Thoracic aorta (tissue), 2 donors: ENCODE measurements around the gene CYP3A5. TPM values are rescaled to one million over a fixed set of nuclear protein-coding genes. Genes with fewer than 3 reads are reported as not detected.

Experiments used
- ATAC-seq: fragments of 150-250 bp; one replicate; pipeline ENCODE4 v1.8.0; 2017; ENCODE audit warnings: low read depth; ENCODE audit not compliant: insufficient number of reproducible peaks, low FRiP score
- DNase-seq: peaks from one replicate; pipeline ENCODE4 v3.0.0-alpha.2; 2020; ENCODE audit warnings: low spot score
- H3K27ac ChIP-seq, 2 donors: fragments of 200-600 bp; sonication (generic); 1 replicate in 1 of 2; 2 replicates in 1 of 2; pipeline ENCODE4 v1.5.1; 2016; ENCODE audit warnings: mild to moderate bottlenecking in 2 of 2, moderate library complexity in 2 of 2
- H3K27me3 ChIP-seq: fragments of 200-600 bp; sonication (generic); replicated peaks from 2 replicates; pipeline ENCODE4 v1.6.0; 2016; ENCODE audit warnings: mild to moderate bottlenecking; ENCODE audit not compliant: insufficient read depth
- H3K36me3 ChIP-seq: fragments of 200-600 bp; sonication (generic); one replicate; pipeline ENCODE4 v1.5.1; 2016
- H3K4me1 ChIP-seq, 2 donors: fragments of 200-600 bp; sonication (generic); 1 replicate in 1 of 2; 2 replicates in 1 of 2; pipeline versions ENCODE4 v1.5.1 to v1.6.0; 2016; ENCODE audit warnings: low read depth in 2 of 2, mild to moderate bottlenecking in 1 of 2; ENCODE audit not compliant: control insufficient read depth in 1 of 2
- H3K4me3 ChIP-seq: fragments of 200-600 bp; sonication (generic); 2 replicates; pipeline ENCODE4 v1.5.1; 2016; ENCODE audit warnings: mild to moderate bottlenecking
- H3K9me3 ChIP-seq: fragments of 200-600 bp; sonication (generic); 2 replicates; pipeline ENCODE4 v1.5.1; 2016
- CTCF ChIP-seq: fragments of 200-600 bp; sonication (generic); IDR thresholded peaks from one replicate; pipeline ENCODE4 v1.5.1; 2019; ENCODE audit warnings: antibody characterized with exemption
- total RNA-seq, 2 donors: library from RNA; depleted of rRNA; stranded (reverse); fragments of >200 nt; gene quantifications; one replicate each; pipeline versions ENCODE4 v1.1.0 to v1.2.3, GENCODE V29; 2016

CYP3A5 gene
- total RNA-seq, 2 donors from 2014 or later, result 3.5 to 5.4 TPM

- no peak overlapping the region for H3K4me3 ChIP-seq
- H3K36me3 ChIP-seq, result no peaks in the 10 kb centered on the region
- H3K27ac ChIP-seq, result no peak overlapping the region
- H3K27me3 ChIP-seq, result no peaks in the 10 kb centered on the region
- DNase-seq, result no peak
- H3K9me3 ChIP-seq, result no peaks in the 10 kb centered on the region
- ATAC-seq, result no peak
- TF ChIP-seq CTCF, result no peak
- no peaks in the 10 kb centered on the region for H3K4me1 ChIP-seq
Observed at GRCh38 chr7:99648843-99649242, 31.0 kb downstream of the CYP3A5 start.

GRCh38 chr7:99645590-99645989, 34.2 kb downstream of the CYP3A5 start:
- Histone ChIP-seq H3K27ac (no peak overlapping the region), H3K36me3 (no peaks in the 10 kb centered on the region), H3K4me3 (no peak overlapping the region), H3K4me1 (no peaks in the 10 kb centered on the region), H3K9me3 (no peaks in the 10 kb centered on the region), H3K27me3 (no peaks in the 10 kb centered on the region)
- ATAC-seq, result no peak
- no peak for TF ChIP-seq CTCF
- DNase-seq, result no peak

- Histone ChIP-seq H3K27me3 (no peaks in the 10 kb centered on the region), H3K4me3 (no peak overlapping the region), H3K9me3 (no peaks in the 10 kb centered on the region), H3K4me1 (no peaks in the 10 kb centered on the region), H3K27ac (no peak overlapping the region), H3K36me3 (no peaks in the 10 kb centered on the region)
- DNase-seq (no peak), ATAC-seq (no peak)
- no peak for TF ChIP-seq CTCF
Observed at GRCh38 chr7:99644431-99644830, 35.4 kb downstream of the CYP3A5 start.

GRCh38 chr7:99643464-99643863, 36.3 kb downstream of the CYP3A5 start:
- Histone ChIP-seq H3K27me3 (no peaks in the 10 kb centered on the region), H3K27ac (no peak overlapping the region), H3K36me3 (no peaks in the 10 kb centered on the region), H3K4me3 (no peak overlapping the region), H3K9me3 (no peaks in the 10 kb centered on the region), H3K4me1 (no peaks in the 10 kb centered on the region)
- ATAC-seq (no peak), DNase-seq (no peak)
- TF ChIP-seq CTCF, result no peak

- Histone ChIP-seq H3K4me3 (no peak overlapping the region), H3K27me3 (no peaks in the 10 kb centered on the region), H3K27ac (no peak overlapping the region), H3K9me3 (no peaks in the 10 kb centered on the region), H3K4me1 (no peaks in the 10 kb centered on the region), H3K36me3 (no peaks in the 10 kb centered on the region)
- DNase-seq (no peak), ATAC-seq (no peak)
- TF ChIP-seq CTCF, result no peak
Observed at GRCh38 chr7:99642027-99642426, 37.8 kb downstream of the CYP3A5 start.
